HCT116 (cell line): ENCODE measurements around the gene ALB. TPM values are rescaled to one million over a fixed set of nuclear protein-coding genes. Genes with fewer than 3 reads are reported as not detected.

Experiments used
- ATAC-seq: fragments of 200-7000 bp; cut with Tn5 transposase; 2 replicates; pipeline ENCODE4 v1.9.1; 2020; ENCODE audit warnings: mild to moderate bottlenecking, moderate library complexity
- BruUV-seq: library from RNA; stranded (reverse); fragments of 400-500 nt; replicated peaks from 2 replicates; lab custom pipeline; 2021; lab: Mats Ljungman, UMichigan
- CTCF ChIA-PET: fragments of 300-600 bp; sonication (Branson Sonifier 250); formaldehyde crosslinking; loops from one replicate; lab custom pipeline; 2021; ENCODE audit warnings: antibody characterized with exemption; lab: Charles Lee
- POLR2A ChIA-PET: fragments of 300-600, 350-600 bp; sonication (Branson Sonifier 250); formaldehyde crosslinking; loops from one replicate; lab custom pipeline; 2021; ENCODE audit warnings: antibody characterized with exemption; lab: Charles Lee
- RAD21 ChIA-PET, 2 experiments: fragments of 300-600 bp; sonication (Branson Sonifier 250); formaldehyde crosslinking; loops; one replicate each; lab custom pipeline; 2023; ENCODE audit warnings: low total read pairs in 2 of 2; ENCODE audit not compliant: uncharacterized antibody in 2 of 2, unreplicated experiment in 2 of 2, low non-redundant PET in 1 of 2; lab: Charles Lee
- DNase-seq: peaks from one replicate; pipeline ENCODE4 v3.0.0-alpha.2; 2010; ENCODE audit warnings: low read depth, low spot score
- H2AFZ ChIP-seq: fragments of 200-600 bp; shearing (Covaris generic), sonication (generic); 2 replicates; pipeline ENCODE4 v1.6.1; 2017; ENCODE audit warnings: low read depth, mixed run types, mixed read lengths, antibody characterized with exemption, low read length; ENCODE audit not compliant: poor library complexity, severe bottlenecking
- H3K27ac ChIP-seq: 2 replicates; pipeline ENCODE4 v1.5.1; 2012; ENCODE audit warnings: low read depth, low read length
- H3K27me3 ChIP-seq: fragments of 200-600 bp; sonication (generic); 2 replicates; pipeline ENCODE4 v1.6.1; 2016; ENCODE audit warnings: mixed run types, low read length, mixed read lengths; ENCODE audit not compliant: insufficient read depth
- H3K36me3 ChIP-seq, 2 experiments: fragments of 200-500 bp in 1 of 2; fragments of 200-600 bp in 1 of 2; sonication (Bioruptor generic) in 1 of 2; sonication (generic) in 1 of 2; 2 replicates each; pipeline versions ENCODE4 v1.5.1 to v1.6.1; 2014 to 2016; ENCODE audit warnings: low read length in 2 of 2, inconsistent platforms in 1 of 2, mixed read lengths in 1 of 2, mixed run types in 1 of 2; ENCODE audit not compliant: insufficient read depth in 2 of 2, control insufficient read depth in 1 of 2
- H3K4me1 ChIP-seq, 2 experiments: fragments of 200-600 bp in 1 of 2; sonication (generic) in 1 of 2; 2 replicates each; pipeline versions ENCODE4 v1.5.1 to v1.6.1; 2012 to 2017; ENCODE audit warnings: low read length in 2 of 2, inconsistent platforms in 1 of 2, mild to moderate bottlenecking in 1 of 2, mixed read lengths in 1 of 2, mixed run types in 1 of 2, moderate library complexity in 1 of 2; ENCODE audit not compliant: insufficient read depth in 2 of 2, control insufficient read depth in 1 of 2
- H3K4me2 ChIP-seq: fragments of 200-600 bp; sonication (generic); 2 replicates; pipeline ENCODE4 v1.6.1; 2017; ENCODE audit warnings: mixed run types, low read length, mixed read lengths
- H3K4me3 ChIP-seq, 2 experiments: fragments of 200-600 bp in 1 of 2; sonication (generic) in 1 of 2; replicated peaks in 1 of 2; 2 replicates each; pipeline ENCODE4 v1.5.1; 2011 to 2016; ENCODE audit warnings: low read length in 2 of 2, control low read depth in 1 of 2, low read depth in 1 of 2, mild to moderate bottlenecking in 1 of 2, mixed read lengths in 1 of 2, mixed run types in 1 of 2
- H3K79me2 ChIP-seq: fragments of 200-600 bp; sonication (generic); 2 replicates; pipeline ENCODE4 v1.6.1; 2017; ENCODE audit warnings: mild to moderate bottlenecking, mixed run types, low read length, moderate library complexity, mixed read lengths; ENCODE audit not compliant: insufficient read depth
- H3K9ac ChIP-seq: fragments of 200-600 bp; sonication (generic); 2 replicates; pipeline ENCODE4 v1.6.1; 2016; ENCODE audit warnings: low read length, mixed read lengths
- H3K9me2 ChIP-seq: fragments of 200-600 bp; sonication (generic), shearing (Covaris generic); 2 replicates; pipeline ENCODE4 v1.6.1; 2017; ENCODE audit warnings: mixed run types, mild to moderate bottlenecking, moderate library complexity; ENCODE audit not compliant: insufficient read depth
- H3K9me3 ChIP-seq, 2 experiments: fragments of 200-500 bp in 1 of 2; fragments of 200-600 bp in 1 of 2; sonication (Bioruptor generic) in 1 of 2; sonication (generic) in 1 of 2; 2 replicates each; pipeline ENCODE4 v1.6.1; 2014 to 2017; ENCODE audit warnings: low read length in 2 of 2, mixed read lengths in 2 of 2, inconsistent platforms in 1 of 2, low read depth in 1 of 2, mild to moderate bottlenecking in 1 of 2, mixed run types in 1 of 2, moderate library complexity in 1 of 2; ENCODE audit not compliant: control insufficient read depth in 1 of 2, insufficient read depth in 1 of 2
- H4K20me1 ChIP-seq: fragments of 200-600 bp; sonication (generic), shearing (Covaris generic); 2 replicates; pipeline ENCODE4 v1.6.1; 2017; ENCODE audit warnings: mixed run types, mild to moderate bottlenecking, moderate library complexity; ENCODE audit not compliant: insufficient read depth
- CBX3 ChIP-seq: IDR thresholded peaks from 2 replicates; pipeline ENCODE4 v1.6.1; 2012; ENCODE audit warnings: low read depth
- CEBPB ChIP-seq: IDR thresholded peaks from 2 replicates; pipeline ENCODE4 v1.6.1; 2012; ENCODE audit warnings: low read depth
- EGR1 ChIP-seq: IDR thresholded peaks from 2 replicates; pipeline ENCODE4 v1.6.1; 2012; ENCODE audit warnings: low read depth
- ELF1 ChIP-seq: IDR thresholded peaks from 2 replicates; pipeline ENCODE4 v1.6.1; 2012; ENCODE audit warnings: low read depth, borderline replicate concordance
- EZH2 ChIP-seq: fragments of 200-600 bp; sonication (generic); IDR thresholded peaks from 2 replicates; pipeline ENCODE4 v1.6.1; 2017; ENCODE audit warnings: antibody characterized with exemption, mixed run types
- POLR2A ChIP-seq: IDR thresholded peaks from 2 replicates; pipeline ENCODE4 v1.7.0; 2011; ENCODE audit warnings: borderline replicate concordance; ENCODE audit not compliant: insufficient read depth, insufficient read length; ENCODE audit errors: extremely low read depth
- RAD21 ChIP-seq: IDR thresholded peaks from 2 replicates; pipeline ENCODE4 v1.6.1; 2012; ENCODE audit warnings: low read depth, mild to moderate bottlenecking
- SIN3A ChIP-seq: IDR thresholded peaks from 2 replicates; pipeline ENCODE4 v1.6.1; 2012; ENCODE audit warnings: low read depth
- SP1 ChIP-seq: IDR thresholded peaks from 2 replicates; pipeline ENCODE4 v1.6.1; 2012; ENCODE audit warnings: low read depth
- SRF ChIP-seq: IDR thresholded peaks from 2 replicates; pipeline ENCODE4 v1.6.1; 2012; ENCODE audit warnings: low read depth
- YY1 ChIP-seq: IDR thresholded peaks from 2 replicates; pipeline ENCODE4 v1.6.1; 2011; ENCODE audit warnings: low read length, low read depth, moderate library complexity, mild to moderate bottlenecking; ENCODE audit not compliant: insufficient replicate concordance; ENCODE audit errors: extremely low read depth
- ZFX ChIP-seq: fragments of 450-650 bp; IDR thresholded peaks from 2 replicates; pipeline ENCODE4 v1.6.1; 2017
- ZNF274 ChIP-seq: fragments of 200-500 bp; sonication (Bioruptor generic); IDR thresholded peaks from 2 replicates; pipeline ENCODE4 v1.6.1; 2014; ENCODE audit warnings: mild to moderate bottlenecking, low read depth, low read length, inconsistent platforms
- intact Hi-C: fragments of 100-400 bp; cut with micrococcal nuclease; formaldehyde crosslinking; loops from 2 replicates; pipeline ENCODE4 v1.10.0; 2022
- total RNA-seq: library from RNA; stranded (reverse); gene quantifications from one replicate; pipeline ENCODE4 v1.2.1, GENCODE V29; 2021; ENCODE audit not compliant: unreplicated experiment
- TF ChIP-seq, protein P1 (sequence below), 3 experiments: fragments of 200-600 bp in 1 of 3; sonication (generic) in 1 of 3; IDR thresholded peaks in 2 of 3; conservative IDR thresholded peaks in 1 of 3; 2 replicates each; pipeline ENCODE4 v1.5.1; 2012 to 2017; ENCODE audit warnings: low read depth in 2 of 3, low read length in 2 of 3, antibody characterized with exemption in 1 of 3, borderline replicate concordance in 1 of 3, control low read depth in 1 of 3, mild to moderate bottlenecking in 1 of 3, mixed read lengths in 1 of 3, mixed run types in 1 of 3, moderate library complexity in 1 of 3; ENCODE audit not compliant: insufficient read depth in 1 of 3
- TF ChIP-seq, protein P2 (sequence below): IDR thresholded peaks from 2 replicates; pipeline ENCODE4 v1.6.1; 2012
- TF ChIP-seq, protein P3 (sequence below): IDR thresholded peaks from 2 replicates; pipeline ENCODE4 v1.6.1; 2011; ENCODE audit warnings: mild to moderate bottlenecking, low read length, moderate library complexity; ENCODE audit not compliant: insufficient replicate concordance; ENCODE audit errors: extremely low read depth

The ALB gene
- total RNA-seq, 1 experiment from 2014 or later = 26.7 TPM

DNA sequence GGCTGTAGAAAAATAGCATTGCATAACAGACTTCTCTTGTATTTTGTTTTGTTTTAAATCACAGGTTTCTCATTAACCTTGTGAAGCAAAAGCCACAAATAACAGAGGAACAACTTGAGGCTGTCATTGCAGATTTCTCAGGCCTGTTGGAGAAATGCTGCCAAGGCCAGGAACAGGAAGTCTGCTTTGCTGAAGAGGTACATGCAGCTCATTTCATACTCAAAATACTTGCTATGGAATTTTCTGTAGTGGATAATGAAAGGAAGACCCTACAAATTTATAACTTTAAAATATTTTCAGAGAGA lies 49.6 kb downstream of the ALB start:
- no peak overlapping the region for H3K27ac ChIP-seq
- H4K20me1 ChIP-seq = no peaks in the 10 kb centered on the region
- H3K79me2 ChIP-seq = no peaks in the 10 kb centered on the region
- no peak overlapping the region for H3K9ac ChIP-seq
- no peaks in the 10 kb centered on the region for H3K9me3 ChIP-seq
- no peaks in the 10 kb centered on the region for H3K4me1 ChIP-seq
- no peak for DNase-seq
- no peaks in the 10 kb centered on the region for H3K9me2 ChIP-seq
- POLR2A ChIA-PET = no interaction called here
- BruUV-seq = no TSS peak
- no peak for ATAC-seq
- intact Hi-C loops = no loop called here
- H3K4me3 ChIP-seq = no peak overlapping the region
- H3K27me3 ChIP-seq = no peaks in the 10 kb centered on the region
- RAD21 ChIA-PET = no interaction called here
- TF ChIP-seq ZFX (no peak), ELF1 (no peak), SIN3A (no peak), EZH2 (no peak), YY1 (no peak), SP1 (no peak)
- TF ChIP-seq, protein P1, sequence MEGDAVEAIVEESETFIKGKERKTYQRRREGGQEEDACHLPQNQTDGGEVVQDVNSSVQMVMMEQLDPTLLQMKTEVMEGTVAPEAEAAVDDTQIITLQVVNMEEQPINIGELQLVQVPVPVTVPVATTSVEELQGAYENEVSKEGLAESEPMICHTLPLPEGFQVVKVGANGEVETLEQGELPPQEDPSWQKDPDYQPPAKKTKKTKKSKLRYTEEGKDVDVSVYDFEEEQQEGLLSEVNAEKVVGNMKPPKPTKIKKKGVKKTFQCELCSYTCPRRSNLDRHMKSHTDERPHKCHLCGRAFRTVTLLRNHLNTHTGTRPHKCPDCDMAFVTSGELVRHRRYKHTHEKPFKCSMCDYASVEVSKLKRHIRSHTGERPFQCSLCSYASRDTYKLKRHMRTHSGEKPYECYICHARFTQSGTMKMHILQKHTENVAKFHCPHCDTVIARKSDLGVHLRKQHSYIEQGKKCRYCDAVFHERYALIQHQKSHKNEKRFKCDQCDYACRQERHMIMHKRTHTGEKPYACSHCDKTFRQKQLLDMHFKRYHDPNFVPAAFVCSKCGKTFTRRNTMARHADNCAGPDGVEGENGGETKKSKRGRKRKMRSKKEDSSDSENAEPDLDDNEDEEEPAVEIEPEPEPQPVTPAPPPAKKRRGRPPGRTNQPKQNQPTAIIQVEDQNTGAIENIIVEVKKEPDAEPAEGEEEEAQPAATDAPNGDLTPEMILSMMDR (IDR thresholded peaks at IDR 0.05 in 2 of 3, conservative IDR thresholded peaks at IDR 0.05 in 1 of 3; ENCODE audit: borderline replicate concordance in 1 of 3, insufficient read depth in 1 of 3, low read depth in 2 of 3, low read length in 2 of 3) = no peak
- H3K36me3 ChIP-seq = no peaks in the 10 kb centered on the region
- CTCF ChIA-PET = no interaction called here
- H2AFZ ChIP-seq = no peak overlapping the region
- no peak overlapping the region for H3K4me2 ChIP-seq

DNA sequence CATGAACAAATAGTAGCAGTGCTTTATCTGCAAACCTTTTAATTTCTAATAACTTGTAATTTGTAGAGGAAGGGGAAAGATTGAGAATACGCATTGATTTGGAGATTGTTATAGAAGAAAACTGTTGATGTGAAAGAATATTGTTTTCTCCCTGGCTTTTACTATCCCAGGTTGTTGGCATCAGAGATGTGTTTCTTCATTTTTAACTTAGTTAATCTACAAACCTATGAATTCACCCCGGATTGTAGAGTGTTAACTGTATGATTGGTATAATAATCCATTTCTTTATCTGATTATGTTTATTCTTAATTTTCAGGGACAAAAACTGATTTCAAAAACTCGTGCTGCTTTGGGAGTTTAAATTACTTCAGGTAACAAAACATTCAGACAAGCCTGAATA lies 50.8 kb downstream of the ALB start:
- H3K9ac ChIP-seq = no peak overlapping the region
- ChIA-PET RAD21 (no interaction called here), POLR2A (no interaction called here), CTCF (no interaction called here)
- H3K27ac ChIP-seq = no peak overlapping the region
- no peaks in the 10 kb centered on the region for H4K20me1 ChIP-seq
- no peaks in the 10 kb centered on the region for H3K27me3 ChIP-seq
- no peak overlapping the region for H3K4me3 ChIP-seq
- no peaks in the 10 kb centered on the region for H3K79me2 ChIP-seq
- H3K36me3 ChIP-seq = no peaks in the 10 kb centered on the region
- no peaks in the 10 kb centered on the region for H3K4me1 ChIP-seq
- no peaks in the 10 kb centered on the region for H3K9me3 ChIP-seq
- intact Hi-C loops = no loop called here
- no TSS peak for BruUV-seq
- DNase-seq (no peak), ATAC-seq (no peak)
- no peak overlapping the region for H3K4me2 ChIP-seq
- H2AFZ ChIP-seq = no peak overlapping the region
- H3K9me2 ChIP-seq = no peaks in the 10 kb centered on the region
- TF ChIP-seq EGR1 (no peak), ZNF274 (no peak), ZFX (no peak), SIN3A (no peak), RAD21 (no peak), CBX3 (no peak), YY1 (no peak), POLR2A (no peak), SRF (no peak), CEBPB (no peak)
- TF ChIP-seq, protein P2, sequence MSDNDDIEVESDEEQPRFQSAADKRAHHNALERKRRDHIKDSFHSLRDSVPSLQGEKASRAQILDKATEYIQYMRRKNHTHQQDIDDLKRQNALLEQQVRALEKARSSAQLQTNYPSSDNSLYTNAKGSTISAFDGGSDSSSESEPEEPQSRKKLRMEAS = no peak
- TF ChIP-seq, protein P3, sequence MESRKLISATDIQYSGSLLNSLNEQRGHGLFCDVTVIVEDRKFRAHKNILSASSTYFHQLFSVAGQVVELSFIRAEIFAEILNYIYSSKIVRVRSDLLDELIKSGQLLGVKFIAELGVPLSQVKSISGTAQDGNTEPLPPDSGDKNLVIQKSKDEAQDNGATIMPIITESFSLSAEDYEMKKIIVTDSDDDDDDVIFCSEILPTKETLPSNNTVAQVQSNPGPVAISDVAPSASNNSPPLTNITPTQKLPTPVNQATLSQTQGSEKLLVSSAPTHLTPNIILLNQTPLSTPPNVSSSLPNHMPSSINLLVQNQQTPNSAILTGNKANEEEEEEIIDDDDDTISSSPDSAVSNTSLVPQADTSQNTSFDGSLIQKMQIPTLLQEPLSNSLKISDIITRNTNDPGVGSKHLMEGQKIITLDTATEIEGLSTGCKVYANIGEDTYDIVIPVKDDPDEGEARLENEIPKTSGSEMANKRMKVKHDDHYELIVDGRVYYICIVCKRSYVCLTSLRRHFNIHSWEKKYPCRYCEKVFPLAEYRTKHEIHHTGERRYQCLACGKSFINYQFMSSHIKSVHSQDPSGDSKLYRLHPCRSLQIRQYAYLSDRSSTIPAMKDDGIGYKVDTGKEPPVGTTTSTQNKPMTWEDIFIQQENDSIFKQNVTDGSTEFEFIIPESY = no peak
- TF ChIP-seq, protein P1 (IDR thresholded peaks at IDR 0.05 in 2 of 3, conservative IDR thresholded peaks at IDR 0.05 in 1 of 3; ENCODE audit: borderline replicate concordance in 1 of 3, insufficient read depth in 1 of 3, low read depth in 2 of 3, low read length in 2 of 3) = no peak
